RPMI7951 (cell line): ENCODE data around the gene ABCA7. TPM values are rescaled to one million over a fixed set of nuclear protein-coding genes. Genes with fewer than 3 reads are reported as not detected.

Experiments used
- DNase-seq: peaks from one replicate; pipeline ENCODE4 v3.0.0-alpha.2; 2012; ENCODE audit warnings: low read depth
- total RNA-seq: library from RNA; depleted of rRNA; stranded (reverse); fragments of >200 nt; shearing (Covaris generic); gene quantifications from 2 replicates; pipeline ENCODE4 v1.2.3, GENCODE V29; 2014

ABCA7 gene
- total RNA-seq, 1 experiment from 2014 or later = 3.4 TPM

GRCh38 chr19:1004204-1004802 is 35.6 kb upstream of the ABCA7 start:
- DNase-seq = no peak

- no peak for DNase-seq
These were observed 34.9 kb upstream of the ABCA7 start for GRCh38 chr19:1004803-1005664.

- DNase-seq = no peak
These were observed 33.1 kb upstream of the ABCA7 start for GRCh38 chr19:1006711-1007398.

GRCh38 chr19:1007399-1008251 is 32.3 kb upstream of the ABCA7 start:
- DNase-seq = no peak

GRCh38 chr19:1008268-1009040 is 31.5 kb upstream of the ABCA7 start:
- no peak for DNase-seq

- DNase-seq = no peak
These were observed 30.6 kb upstream of the ABCA7 start for GRCh38 chr19:1009041-1009980.

GRCh38 chr19:1009981-1010538 is 29.8 kb upstream of the ABCA7 start:
- DNase-seq = no peak

- no peak for DNase-seq
These were observed 29.1 kb upstream of the ABCA7 start for GRCh38 chr19:1010586-1011510.

- DNase-seq = no peak
These were observed 28.0 kb upstream of the ABCA7 start for GRCh38 chr19:1011831-1012333.

GRCh38 chr19:1012334-1012733 is 27.6 kb upstream of the ABCA7 start:
- no peak for DNase-seq

- no peak for DNase-seq
These were observed 26.7 kb upstream of the ABCA7 start for GRCh38 chr19:1013218-1013617.

GRCh38 chr19:1014161-1015060 is 25.5 kb upstream of the ABCA7 start:
- no peak for DNase-seq

GRCh38 chr19:1015061-1015781 is 24.7 kb upstream of the ABCA7 start:
- no peak for DNase-seq

- no peak for DNase-seq
These were observed 23.9 kb upstream of the ABCA7 start for GRCh38 chr19:1015782-1016646.

- peak; percentile 69 for DNase-seq
These were observed 23.2 kb upstream of the ABCA7 start for GRCh38 chr19:1016647-1017114.
